Liver (tissue), 9 donors: Measurements from ENCODE around the gene MYO9A. TPM values are rescaled to one million over a fixed set of nuclear protein-coding genes. Genes with fewer than 3 reads are reported as not detected.

Experiments used
- DNase-seq: peaks from one replicate; pipeline ENCODE4 v3.0.0-alpha.2; 2017; ENCODE audit warnings: low spot score
- H3K27ac ChIP-seq, 2 donors: one replicate each; pipeline ENCODE4 v1.7.0; 2013; ENCODE audit warnings: inconsistent platforms in 2 of 2, low read length in 2 of 2, control low read depth in 1 of 2, low read depth in 1 of 2, mild to moderate bottlenecking in 1 of 2
- H3K27me3 ChIP-seq, 4 donors: one replicate each; pipeline versions ENCODE4 v1.6.1 to v1.7.0; 2013; ENCODE audit warnings: low read length in 3 of 4, inconsistent platforms in 1 of 4, mild to moderate bottlenecking in 1 of 4, moderate library complexity in 1 of 4; ENCODE audit not compliant: control insufficient read depth in 4 of 4, insufficient read depth in 4 of 4
- H3K36me3 ChIP-seq, 4 donors: one replicate each; pipeline versions ENCODE4 v1.6.1 to v1.7.0; 2013; ENCODE audit warnings: low read length in 3 of 4, mild to moderate bottlenecking in 3 of 4, low read depth in 1 of 4, moderate library complexity in 1 of 4; ENCODE audit not compliant: control insufficient read depth in 4 of 4, insufficient read depth in 3 of 4
- H3K4me1 ChIP-seq, 4 donors: one replicate each; pipeline versions ENCODE4 v1.6.1 to v1.7.0; 2013; ENCODE audit warnings: low read length in 3 of 4, mild to moderate bottlenecking in 3 of 4, moderate library complexity in 1 of 4; ENCODE audit not compliant: control insufficient read depth in 4 of 4, insufficient read depth in 4 of 4
- H3K4me3 ChIP-seq, 3 donors: one replicate each; pipeline versions ENCODE4 v1.6.1 to v1.7.0; 2013; ENCODE audit warnings: low read length in 3 of 3, control low read depth in 1 of 3, low read depth in 1 of 3, mild to moderate bottlenecking in 1 of 3
- H3K9ac ChIP-seq, 2 donors: one replicate each; pipeline ENCODE4 v1.7.0; 2013; ENCODE audit warnings: low read length in 2 of 2, mild to moderate bottlenecking in 2 of 2, moderate library complexity in 2 of 2, control low read depth in 1 of 2, low read depth in 1 of 2
- H3K9me3 ChIP-seq, 4 donors: one replicate each; pipeline versions ENCODE4 v1.6.1 to v1.7.0; 2013; ENCODE audit warnings: low read length in 3 of 4; ENCODE audit not compliant: control insufficient read depth in 4 of 4
- EGR1 ChIP-seq, 2 donors: IDR thresholded peaks; 2 replicates each; pipeline ENCODE4 v1.6.1; 2016 to 2018; ENCODE audit warnings: antibody characterized with exemption in 2 of 2, low read depth in 2 of 2
- FOXA1 ChIP-seq: IDR thresholded peaks from 2 replicates; pipeline ENCODE4 v1.6.1; 2016; ENCODE audit warnings: antibody characterized with exemption
- FOXA2 ChIP-seq: IDR thresholded peaks from 2 replicates; pipeline ENCODE4 v1.6.1; 2016; ENCODE audit warnings: antibody characterized with exemption
- GABPA ChIP-seq, 2 donors: IDR thresholded peaks in 1 of 2; conservative IDR thresholded peaks in 1 of 2; 2 replicates each; pipeline ENCODE4 v1.6.1; 2016; ENCODE audit warnings: antibody characterized with exemption in 2 of 2, mild to moderate bottlenecking in 1 of 2, moderate library complexity in 1 of 2
- HNF4A ChIP-seq, 2 donors: conservative IDR thresholded peaks; 2 replicates each; pipeline ENCODE4 v1.6.1; 2016; ENCODE audit warnings: antibody characterized with exemption in 2 of 2, mild to moderate bottlenecking in 2 of 2
- NR2F2 ChIP-seq: IDR thresholded peaks from 2 replicates; pipeline ENCODE4 v1.6.1; 2016; ENCODE audit warnings: antibody characterized with exemption
- RAD21 ChIP-seq, 2 donors: IDR thresholded peaks; 2 replicates each; pipeline ENCODE4 v1.6.1; 2016; ENCODE audit warnings: antibody characterized with exemption in 2 of 2, mild to moderate bottlenecking in 2 of 2
- RXRA ChIP-seq, 2 donors: IDR thresholded peaks; 2 replicates each; pipeline ENCODE4 v1.6.1; 2017 to 2018; ENCODE audit warnings: antibody characterized with exemption in 2 of 2, mild to moderate bottlenecking in 1 of 2
- TAF1 ChIP-seq: conservative IDR thresholded peaks from 2 replicates; pipeline ENCODE4 v1.6.1; 2016; ENCODE audit warnings: antibody characterized with exemption, mild to moderate bottlenecking
- YY1 ChIP-seq: IDR thresholded peaks from 2 replicates; pipeline ENCODE4 v1.6.1; 2016; ENCODE audit warnings: antibody characterized with exemption, mild to moderate bottlenecking
- WGBS: extraction: QIAGEN DNeasy Blood & Tissue Kit; methylation state at CpG from one replicate; pipeline ENCODE4 v1.1.7; 2013; 5-methylcytosine and 5-hydroxymethylcytosine counted together
- polyA plus RNA-seq, 2 donors: library from polyadenylated mRNA; stranded (reverse) in 1 of 2; unstranded in 1 of 2; fragments of 200-250 nt in 1 of 2; fragments of >200 nt in 1 of 2; fragmentation: Nextera tagmentation in 1 of 2; extraction: Ambion mirVana in 1 of 2; gene quantifications; one replicate each; pipeline versions ENCODE4 v1.2.1 to v1.2.3, GENCODE V29; 2013 to 2015
- total RNA-seq, 2 donors: library from RNA; depleted of rRNA; stranded (reverse); fragments of >200 nt; gene quantifications; one replicate each; pipeline ENCODE4 v1.2.3, GENCODE V29; 2014
- TF ChIP-seq, protein P1 (sequence below): fragments of 150-350 bp; IDR thresholded peaks from 2 replicates; pipeline ENCODE4 v1.5.1; 2017; ENCODE audit warnings: improper control_type of control experiment, low read depth, low read length; ENCODE audit not compliant: missing input control
- TF ChIP-seq, protein P2 (sequence below): IDR thresholded peaks from 2 replicates; pipeline ENCODE4 v1.6.1; 2016; ENCODE audit warnings: antibody characterized with exemption
- TF ChIP-seq, protein P3 (sequence below): IDR thresholded peaks from 2 replicates; pipeline ENCODE4 v1.6.1; 2016; ENCODE audit warnings: antibody characterized with exemption
- TF ChIP-seq, protein P4 (sequence below): IDR thresholded peaks from 2 replicates; pipeline ENCODE4 v1.6.1; 2016; ENCODE audit warnings: antibody characterized with exemption
- TF ChIP-seq, protein P5 (sequence below): IDR thresholded peaks from 2 replicates; pipeline ENCODE4 v1.6.1; 2016; ENCODE audit warnings: antibody characterized with exemption, mild to moderate bottlenecking
- donor health status: healthy.
- donor health status: healthy.
- donor health status: healthy.
- donor health status: healthy.
- donor health status: healthy.

Gene MYO9A
- total and polyA plus RNA-seq, 4 donors, result 1.4 to 14.9 (median 8.4) TPM

DNA sequence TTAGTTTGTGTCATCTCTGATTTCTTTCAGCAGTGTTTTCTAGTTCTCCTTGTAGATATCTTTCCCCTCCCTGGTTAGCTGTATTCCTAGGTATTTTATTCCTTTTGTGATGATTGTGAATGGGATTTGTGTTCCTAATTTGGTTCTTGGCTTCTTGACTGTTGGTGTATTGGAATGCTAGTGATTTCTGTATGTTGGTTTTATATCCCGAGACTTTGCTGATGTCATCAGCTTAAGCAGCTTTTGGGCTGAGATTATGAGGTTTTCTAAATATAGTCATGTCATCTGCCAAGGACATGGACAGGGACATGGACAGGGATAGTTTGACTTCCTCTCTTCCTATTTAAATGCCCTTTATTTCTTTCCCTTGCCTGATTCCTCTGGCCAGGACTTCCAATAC is 35.8 kb downstream of the MYO9A start (continued):
- TF ChIP-seq, protein P1, sequence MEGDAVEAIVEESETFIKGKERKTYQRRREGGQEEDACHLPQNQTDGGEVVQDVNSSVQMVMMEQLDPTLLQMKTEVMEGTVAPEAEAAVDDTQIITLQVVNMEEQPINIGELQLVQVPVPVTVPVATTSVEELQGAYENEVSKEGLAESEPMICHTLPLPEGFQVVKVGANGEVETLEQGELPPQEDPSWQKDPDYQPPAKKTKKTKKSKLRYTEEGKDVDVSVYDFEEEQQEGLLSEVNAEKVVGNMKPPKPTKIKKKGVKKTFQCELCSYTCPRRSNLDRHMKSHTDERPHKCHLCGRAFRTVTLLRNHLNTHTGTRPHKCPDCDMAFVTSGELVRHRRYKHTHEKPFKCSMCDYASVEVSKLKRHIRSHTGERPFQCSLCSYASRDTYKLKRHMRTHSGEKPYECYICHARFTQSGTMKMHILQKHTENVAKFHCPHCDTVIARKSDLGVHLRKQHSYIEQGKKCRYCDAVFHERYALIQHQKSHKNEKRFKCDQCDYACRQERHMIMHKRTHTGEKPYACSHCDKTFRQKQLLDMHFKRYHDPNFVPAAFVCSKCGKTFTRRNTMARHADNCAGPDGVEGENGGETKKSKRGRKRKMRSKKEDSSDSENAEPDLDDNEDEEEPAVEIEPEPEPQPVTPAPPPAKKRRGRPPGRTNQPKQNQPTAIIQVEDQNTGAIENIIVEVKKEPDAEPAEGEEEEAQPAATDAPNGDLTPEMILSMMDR, result no peak

DNA sequence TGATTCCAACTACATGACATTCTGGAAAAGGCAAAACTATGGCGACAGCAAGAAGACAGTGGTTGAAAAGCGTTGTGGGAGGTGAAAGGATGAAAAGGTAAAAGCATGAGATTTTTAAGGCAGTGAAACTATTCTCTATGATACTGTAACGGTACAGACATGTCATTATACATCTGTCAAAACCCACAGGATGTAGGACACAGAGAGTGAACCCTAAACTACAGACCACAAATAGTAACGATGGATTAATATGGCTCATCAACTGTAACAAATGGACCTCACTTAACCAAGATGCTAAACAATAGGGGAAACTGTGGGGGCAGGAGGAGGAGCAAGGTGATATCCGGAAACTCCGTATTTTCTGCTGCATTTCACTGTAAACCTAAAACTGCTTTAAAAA is 39.1 kb downstream of the MYO9A start:
- Histone ChIP-seq H3K36me3 (no peaks in the 10 kb centered on the region), H3K27ac (no peak overlapping the region), H3K27me3 (no peaks in the 10 kb centered on the region), H3K4me1 (no peaks in the 10 kb centered on the region), H3K9me3 (no peaks in the 10 kb centered on the region), H3K9ac (no peak overlapping the region), H3K4me3 (no peak overlapping the region)
- TF ChIP-seq HNF4A (conservative IDR thresholded peaks at IDR 0.05) (no peak), FOXA1 (no peak), YY1 (no peak)
- TF ChIP-seq, protein P2, sequence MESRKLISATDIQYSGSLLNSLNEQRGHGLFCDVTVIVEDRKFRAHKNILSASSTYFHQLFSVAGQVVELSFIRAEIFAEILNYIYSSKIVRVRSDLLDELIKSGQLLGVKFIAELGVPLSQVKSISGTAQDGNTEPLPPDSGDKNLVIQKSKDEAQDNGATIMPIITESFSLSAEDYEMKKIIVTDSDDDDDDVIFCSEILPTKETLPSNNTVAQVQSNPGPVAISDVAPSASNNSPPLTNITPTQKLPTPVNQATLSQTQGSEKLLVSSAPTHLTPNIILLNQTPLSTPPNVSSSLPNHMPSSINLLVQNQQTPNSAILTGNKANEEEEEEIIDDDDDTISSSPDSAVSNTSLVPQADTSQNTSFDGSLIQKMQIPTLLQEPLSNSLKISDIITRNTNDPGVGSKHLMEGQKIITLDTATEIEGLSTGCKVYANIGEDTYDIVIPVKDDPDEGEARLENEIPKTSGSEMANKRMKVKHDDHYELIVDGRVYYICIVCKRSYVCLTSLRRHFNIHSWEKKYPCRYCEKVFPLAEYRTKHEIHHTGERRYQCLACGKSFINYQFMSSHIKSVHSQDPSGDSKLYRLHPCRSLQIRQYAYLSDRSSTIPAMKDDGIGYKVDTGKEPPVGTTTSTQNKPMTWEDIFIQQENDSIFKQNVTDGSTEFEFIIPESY, result no peak
- TF ChIP-seq, protein P3, sequence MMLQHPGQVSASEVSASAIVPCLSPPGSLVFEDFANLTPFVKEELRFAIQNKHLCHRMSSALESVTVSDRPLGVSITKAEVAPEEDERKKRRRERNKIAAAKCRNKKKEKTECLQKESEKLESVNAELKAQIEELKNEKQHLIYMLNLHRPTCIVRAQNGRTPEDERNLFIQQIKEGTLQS, result no peak
- TF ChIP-seq, protein P4, sequence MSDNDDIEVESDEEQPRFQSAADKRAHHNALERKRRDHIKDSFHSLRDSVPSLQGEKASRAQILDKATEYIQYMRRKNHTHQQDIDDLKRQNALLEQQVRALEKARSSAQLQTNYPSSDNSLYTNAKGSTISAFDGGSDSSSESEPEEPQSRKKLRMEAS, result no peak
- DNase-seq, result no peak
- 90% methylated on average over 6 of the region's 6 CpGs for WGBS

DNA sequence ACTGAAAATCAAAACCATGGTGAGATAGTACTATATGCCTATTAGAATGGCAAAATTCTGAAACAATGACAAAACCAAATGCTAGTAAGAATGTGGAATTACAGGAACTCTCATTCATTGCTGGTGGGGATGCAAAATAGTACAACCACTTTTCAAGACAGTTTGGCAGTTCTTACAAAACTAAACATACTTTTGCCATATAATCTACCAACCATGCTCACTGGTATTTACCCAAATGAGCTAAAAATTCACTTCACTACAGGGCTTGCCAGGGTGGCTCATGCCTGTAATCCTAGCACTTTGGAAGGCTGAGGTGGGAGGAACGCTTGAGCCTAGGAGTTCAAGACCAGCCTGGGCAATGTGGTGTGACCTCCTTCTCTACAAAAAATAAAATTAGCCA is 40.0 kb downstream of the MYO9A start:
- no peaks in the 10 kb centered on the region for H3K27me3 ChIP-seq
- WGBS, result 91% methylated on average over 1 of the region's 1 CpG
- DNase-seq, result no peak
- H3K4me3 ChIP-seq, result no peak overlapping the region
- H3K27ac ChIP-seq, result no peak overlapping the region
- no peaks in the 10 kb centered on the region for H3K36me3 ChIP-seq
- H3K4me1 ChIP-seq, result no peaks in the 10 kb centered on the region
- TF ChIP-seq NR2F2 (no peak), RXRA (IDR thresholded peaks at IDR 0.05) (no peak), GABPA (IDR thresholded peaks at IDR 0.05 in 1 of 2, conservative IDR thresholded peaks at IDR 0.05 in 1 of 2) (no peak), HNF4A (conservative IDR thresholded peaks at IDR 0.05) (no peak), RAD21 (IDR thresholded peaks at IDR 0.05) (no peak), FOXA2 (no peak), TAF1 (no peak), EGR1 (IDR thresholded peaks at IDR 0.05; ENCODE audit: low read depth in 2 of 2) (no peak)
- TF ChIP-seq, protein P5, sequence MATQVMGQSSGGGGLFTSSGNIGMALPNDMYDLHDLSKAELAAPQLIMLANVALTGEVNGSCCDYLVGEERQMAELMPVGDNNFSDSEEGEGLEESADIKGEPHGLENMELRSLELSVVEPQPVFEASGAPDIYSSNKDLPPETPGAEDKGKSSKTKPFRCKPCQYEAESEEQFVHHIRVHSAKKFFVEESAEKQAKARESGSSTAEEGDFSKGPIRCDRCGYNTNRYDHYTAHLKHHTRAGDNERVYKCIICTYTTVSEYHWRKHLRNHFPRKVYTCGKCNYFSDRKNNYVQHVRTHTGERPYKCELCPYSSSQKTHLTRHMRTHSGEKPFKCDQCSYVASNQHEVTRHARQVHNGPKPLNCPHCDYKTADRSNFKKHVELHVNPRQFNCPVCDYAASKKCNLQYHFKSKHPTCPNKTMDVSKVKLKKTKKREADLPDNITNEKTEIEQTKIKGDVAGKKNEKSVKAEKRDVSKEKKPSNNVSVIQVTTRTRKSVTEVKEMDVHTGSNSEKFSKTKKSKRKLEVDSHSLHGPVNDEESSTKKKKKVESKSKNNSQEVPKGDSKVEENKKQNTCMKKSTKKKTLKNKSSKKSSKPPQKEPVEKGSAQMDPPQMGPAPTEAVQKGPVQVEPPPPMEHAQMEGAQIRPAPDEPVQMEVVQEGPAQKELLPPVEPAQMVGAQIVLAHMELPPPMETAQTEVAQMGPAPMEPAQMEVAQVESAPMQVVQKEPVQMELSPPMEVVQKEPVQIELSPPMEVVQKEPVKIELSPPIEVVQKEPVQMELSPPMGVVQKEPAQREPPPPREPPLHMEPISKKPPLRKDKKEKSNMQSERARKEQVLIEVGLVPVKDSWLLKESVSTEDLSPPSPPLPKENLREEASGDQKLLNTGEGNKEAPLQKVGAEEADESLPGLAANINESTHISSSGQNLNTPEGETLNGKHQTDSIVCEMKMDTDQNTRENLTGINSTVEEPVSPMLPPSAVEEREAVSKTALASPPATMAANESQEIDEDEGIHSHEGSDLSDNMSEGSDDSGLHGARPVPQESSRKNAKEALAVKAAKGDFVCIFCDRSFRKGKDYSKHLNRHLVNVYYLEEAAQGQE, result no peak
- TF ChIP-seq, protein P2, result no peak
- TF ChIP-seq, protein P3, result no peak
- H3K9me3 ChIP-seq, result no peaks in the 10 kb centered on the region
- no peak overlapping the region for H3K9ac ChIP-seq
